ENCODE measurements around the gene PANK4.

PANK4 gene

GRCh38 chr1:2532485-2533160 is 6.2 kb upstream of the PANK4 start:
- no peak overlapping the region for H3K4me3 ChIP-seq (ENCODE audit: control insufficient read depth, low read depth, low read length)
- no peak for DNase-seq (ENCODE audit: low read depth)
- TF ChIP-seq, protein P1, sequence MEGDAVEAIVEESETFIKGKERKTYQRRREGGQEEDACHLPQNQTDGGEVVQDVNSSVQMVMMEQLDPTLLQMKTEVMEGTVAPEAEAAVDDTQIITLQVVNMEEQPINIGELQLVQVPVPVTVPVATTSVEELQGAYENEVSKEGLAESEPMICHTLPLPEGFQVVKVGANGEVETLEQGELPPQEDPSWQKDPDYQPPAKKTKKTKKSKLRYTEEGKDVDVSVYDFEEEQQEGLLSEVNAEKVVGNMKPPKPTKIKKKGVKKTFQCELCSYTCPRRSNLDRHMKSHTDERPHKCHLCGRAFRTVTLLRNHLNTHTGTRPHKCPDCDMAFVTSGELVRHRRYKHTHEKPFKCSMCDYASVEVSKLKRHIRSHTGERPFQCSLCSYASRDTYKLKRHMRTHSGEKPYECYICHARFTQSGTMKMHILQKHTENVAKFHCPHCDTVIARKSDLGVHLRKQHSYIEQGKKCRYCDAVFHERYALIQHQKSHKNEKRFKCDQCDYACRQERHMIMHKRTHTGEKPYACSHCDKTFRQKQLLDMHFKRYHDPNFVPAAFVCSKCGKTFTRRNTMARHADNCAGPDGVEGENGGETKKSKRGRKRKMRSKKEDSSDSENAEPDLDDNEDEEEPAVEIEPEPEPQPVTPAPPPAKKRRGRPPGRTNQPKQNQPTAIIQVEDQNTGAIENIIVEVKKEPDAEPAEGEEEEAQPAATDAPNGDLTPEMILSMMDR (IDR thresholded peaks at IDR 0.05; ENCODE audit: control insufficient read depth, insufficient read depth, low read depth, low read length, missing control alignments), result no peak

DNA sequence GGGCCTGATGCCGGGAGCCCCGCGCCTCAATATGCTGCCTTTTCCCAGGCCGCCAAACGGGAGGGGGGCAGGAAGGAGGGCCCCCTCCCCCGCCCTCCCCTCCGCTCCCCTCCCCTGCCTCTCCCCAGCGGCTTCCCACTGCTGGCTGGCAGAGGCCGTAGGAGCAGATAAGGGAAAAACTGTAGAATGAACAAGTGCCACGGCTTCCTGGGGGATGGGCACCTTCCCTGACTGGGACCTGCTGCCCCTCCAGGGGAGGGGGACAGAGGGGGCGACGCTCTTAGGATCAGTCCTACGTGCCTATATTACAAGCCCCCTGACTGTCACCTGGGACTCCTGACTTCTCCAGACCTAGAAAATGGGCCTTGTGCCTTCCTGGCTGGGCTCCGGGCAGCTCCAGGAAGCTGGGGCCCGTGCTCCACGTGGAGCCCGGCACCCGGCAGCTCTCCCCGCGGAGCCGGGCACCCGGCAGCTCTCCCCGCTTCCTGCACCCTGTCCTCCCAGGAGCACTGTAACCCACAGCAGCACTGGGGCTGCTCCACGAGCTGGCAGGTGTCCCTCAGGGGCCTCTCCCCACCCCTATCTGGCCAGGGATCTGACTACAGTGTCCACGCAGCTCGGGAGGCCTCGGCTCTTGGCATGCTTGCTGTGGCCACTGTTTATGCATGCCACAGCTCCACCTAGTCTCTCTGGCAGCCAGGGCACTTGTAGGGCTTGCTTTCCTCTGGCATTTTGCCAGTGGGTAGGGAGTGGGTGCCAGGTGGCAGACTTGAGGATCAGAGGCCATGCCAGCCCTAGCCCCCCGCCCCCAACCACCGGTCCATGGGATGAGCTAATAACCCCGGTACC is 4.3 kb upstream of the PANK4 start:
- TF ChIP-seq, protein P1 (IDR thresholded peaks at IDR 0.05; ENCODE audit: control insufficient read depth, insufficient read depth, low read depth, low read length, missing control alignments), result no peak
- no peak overlapping the region for H3K4me3 ChIP-seq (ENCODE audit: control insufficient read depth, low read depth, low read length)
- no peak for DNase-seq (ENCODE audit: low read depth)

DNA sequence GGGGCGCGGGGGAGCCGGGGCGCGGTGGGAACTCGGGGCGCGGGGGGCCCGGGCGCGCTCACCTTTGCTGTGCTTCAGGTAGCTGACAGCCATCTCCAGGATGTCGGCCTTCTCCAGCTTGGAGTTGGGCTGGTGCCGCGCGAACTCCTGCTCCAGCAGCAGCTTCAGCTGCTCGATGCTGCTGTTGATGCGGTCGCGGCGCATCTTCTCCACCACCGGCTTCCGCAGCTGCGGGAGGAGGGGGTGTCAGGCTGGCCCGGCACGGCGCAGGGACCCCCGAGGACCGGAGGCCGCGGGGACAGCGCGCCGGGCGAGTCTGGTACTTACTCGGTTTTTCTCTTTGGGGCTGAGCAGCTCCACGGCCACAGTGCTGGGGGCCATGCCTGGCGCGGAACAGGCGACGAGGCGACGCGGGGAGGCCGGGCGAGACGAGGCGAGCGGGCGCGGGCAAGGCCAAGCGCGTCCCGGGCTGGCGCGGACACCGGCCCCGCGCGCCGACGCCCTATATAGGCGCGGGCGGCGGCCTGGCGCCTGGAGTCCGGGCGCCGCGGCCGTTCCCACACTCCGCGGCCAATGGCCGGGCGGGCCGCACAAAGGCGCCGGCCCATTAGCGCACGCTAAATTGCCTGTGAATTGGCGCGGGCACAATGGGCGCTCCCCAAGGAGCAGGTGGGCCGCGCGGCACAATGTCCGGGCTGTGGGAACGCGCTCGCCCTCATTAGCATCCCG is 3.6 kb upstream of the PANK4 start, which contains the start of gene HES5:
TSS of gene HES5 (minus strand) at position 480 of the 729 bp plus-strand sequence. CDS start at position 381, 99 bp downstream.
- no peak for DNase-seq (ENCODE audit: low read depth)
- no peak within 1 kb of the TSS for H3K4me3 ChIP-seq (ENCODE audit: control insufficient read depth, low read depth, low read length)
- TF ChIP-seq, protein P1 (IDR thresholded peaks at IDR 0.05; ENCODE audit: control insufficient read depth, insufficient read depth, low read depth, low read length, missing control alignments), result no peak

DNA sequence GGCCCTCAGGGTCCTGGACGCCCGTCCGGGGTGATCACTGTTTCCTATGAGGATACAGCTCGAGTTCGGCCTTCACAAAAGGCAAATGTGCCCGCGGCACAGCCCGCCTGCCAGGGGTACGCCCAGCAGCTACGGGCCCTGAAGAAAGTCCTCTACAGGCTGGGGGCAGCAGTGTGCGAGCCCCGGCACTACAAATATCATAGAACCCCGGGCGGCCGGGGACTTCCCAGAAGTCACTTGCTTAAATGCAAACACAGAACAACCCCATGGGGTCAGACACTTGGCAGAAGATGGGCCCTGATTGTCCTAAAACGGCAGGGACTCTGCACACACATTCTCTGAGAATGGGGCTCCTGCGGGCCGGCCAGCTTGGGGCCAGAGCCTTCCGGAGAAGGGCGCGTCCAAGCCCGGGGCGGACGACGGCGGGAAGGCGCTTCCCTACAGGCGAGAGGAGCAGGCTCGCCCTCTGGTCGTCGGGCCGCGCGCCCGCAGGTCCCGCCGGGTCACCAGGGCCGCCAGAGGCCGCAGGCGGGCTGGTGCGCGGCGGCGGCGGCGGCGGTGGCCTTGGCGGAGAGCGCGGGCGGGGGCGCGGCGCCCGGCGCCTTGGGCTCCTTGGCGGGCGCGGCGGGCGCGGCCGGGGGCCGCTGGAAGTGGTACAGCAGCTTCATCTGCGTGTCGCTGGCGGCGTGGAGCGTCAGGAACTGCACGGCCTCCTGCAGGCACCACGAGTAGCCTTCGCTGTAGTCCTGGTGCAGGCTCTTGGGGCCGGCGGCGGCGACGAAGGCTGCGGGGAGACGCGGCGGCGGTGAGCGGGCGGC is 2.8 kb upstream of the PANK4 start:
- DNase-seq (ENCODE audit: low read depth), result no peak
- no peak overlapping the region for H3K4me3 ChIP-seq (ENCODE audit: control insufficient read depth, low read depth, low read length)

DNA sequence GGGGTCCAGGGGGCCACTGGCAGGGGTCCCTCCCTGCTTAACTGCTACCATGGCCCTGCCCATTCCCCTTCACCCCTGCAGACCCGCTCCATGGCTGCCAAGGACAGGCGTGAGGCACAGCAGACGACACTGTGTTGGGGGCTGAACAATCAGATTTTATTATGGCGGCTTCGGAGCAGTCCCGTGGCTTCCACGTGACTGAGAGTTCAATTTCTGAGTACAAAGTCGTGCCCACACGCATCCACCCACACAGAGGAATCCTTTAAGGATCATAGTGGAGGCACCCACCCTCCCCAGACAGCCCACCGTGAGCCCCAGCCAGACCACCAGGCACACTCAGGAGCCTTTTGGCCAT is 2.2 kb upstream of the PANK4 start:
- TF ChIP-seq, protein P1 (IDR thresholded peaks at IDR 0.05; ENCODE audit: control insufficient read depth, insufficient read depth, low read depth, low read length, missing control alignments), result no peak
- H3K4me3 ChIP-seq (ENCODE audit: control insufficient read depth, low read depth, low read length), result no peak overlapping the region
- DNase-seq (ENCODE audit: low read depth), result no peak

More for the DNA sequence above, 2.8 kb upstream of the PANK4 start:
- TF ChIP-seq, protein P1 (IDR thresholded peaks at IDR 0.05; ENCODE audit: control insufficient read depth, insufficient read depth, low read depth, low read length, missing control alignments), result no peak

GRCh38 chr1:2528016-2528415 is 1.6 kb upstream of the PANK4 start:
- no peak for DNase-seq (ENCODE audit: low read depth)
- TF ChIP-seq, protein P1 (IDR thresholded peaks at IDR 0.05; ENCODE audit: control insufficient read depth, insufficient read depth, low read depth, low read length, missing control alignments), result no peak
- no peak overlapping the region for H3K4me3 ChIP-seq (ENCODE audit: control insufficient read depth, low read depth, low read length)
